ENCODE results near the gene HEMGN.
"Not testable (repeated sequence)": the region's sequence is repeated elsewhere in the genome, so short reads cannot be mapped to it uniquely, and the experiment has no call there.

The HEMGN gene

GRCh38 chr9:97966493-97966892, 28.5 kb upstream of the HEMGN start:
- in situ Hi-C loops (cut with MboI; ENCODE audit: low sequenced_read_pairs), result no loop called here

GRCh38 chr9:97964901-97965300, 26.9 kb upstream of the HEMGN start:
- in situ Hi-C loops (cut with MboI; ENCODE audit: low sequenced_read_pairs), result no loop called here

- in situ Hi-C loops (cut with MboI; ENCODE audit: low sequenced_read_pairs), result no loop called here
Measured at GRCh38 chr9:97963232-97963631, 25.3 kb upstream of the HEMGN start.

GRCh38 chr9:97962575-97962974, 24.6 kb upstream of the HEMGN start:
- in situ Hi-C loops (cut with MboI; ENCODE audit: low sequenced_read_pairs), result no loop called here

- in situ Hi-C loops (cut with MboI; ENCODE audit: low sequenced_read_pairs), result no loop called here
Measured at GRCh38 chr9:97962136-97962535, 24.2 kb upstream of the HEMGN start.

- in situ Hi-C loops (cut with MboI; ENCODE audit: low sequenced_read_pairs), result no loop called here
Measured at GRCh38 chr9:97961361-97961760, 23.4 kb upstream of the HEMGN start.

GRCh38 chr9:97960678-97961328, 22.8 kb upstream of the HEMGN start:
- in situ Hi-C loops (cut with MboI; ENCODE audit: low sequenced_read_pairs), result not testable (repeated sequence)

- in situ Hi-C loops (cut with MboI; ENCODE audit: low sequenced_read_pairs), result no loop called here
Measured at GRCh38 chr9:97959585-97959984, 21.6 kb upstream of the HEMGN start.

GRCh38 chr9:97958812-97959511, 21.0 kb upstream of the HEMGN start:
- in situ Hi-C loops (cut with MboI; ENCODE audit: low sequenced_read_pairs), result no loop called here

- in situ Hi-C loops (cut with MboI; ENCODE audit: low sequenced_read_pairs), result no loop called here
Measured at GRCh38 chr9:97956331-97956730, 18.4 kb upstream of the HEMGN start.

GRCh38 chr9:97954550-97954989, 16.6 kb upstream of the HEMGN start:
- in situ Hi-C loops (cut with MboI; ENCODE audit: low sequenced_read_pairs), result no loop called here

GRCh38 chr9:97950873-97951272, 12.9 kb upstream of the HEMGN start:
- in situ Hi-C loops (cut with MboI; ENCODE audit: low sequenced_read_pairs), result not testable (repeated sequence)

- in situ Hi-C loops (cut with MboI; ENCODE audit: low sequenced_read_pairs), result not testable (repeated sequence)
Measured at GRCh38 chr9:97947094-97947493, 9.1 kb upstream of the HEMGN start.

GRCh38 chr9:97945470-97945869, 7.5 kb upstream of the HEMGN start:
- in situ Hi-C loops (cut with MboI; ENCODE audit: low sequenced_read_pairs), result not testable (repeated sequence)

- in situ Hi-C loops (cut with MboI; ENCODE audit: low sequenced_read_pairs), result no loop called here
Measured at GRCh38 chr9:97944612-97945011, 6.6 kb upstream of the HEMGN start.

- in situ Hi-C loops (cut with MboI; ENCODE audit: low sequenced_read_pairs), result no loop called here
Measured at GRCh38 chr9:97943308-97943855, 5.4 kb upstream of the HEMGN start.

- in situ Hi-C loops (cut with MboI; ENCODE audit: low sequenced_read_pairs), result no loop called here
Measured at GRCh38 chr9:97941323-97941722, 3.4 kb upstream of the HEMGN start.

- in situ Hi-C loops (cut with MboI; ENCODE audit: low sequenced_read_pairs), result no loop called here
Measured at GRCh38 chr9:97940741-97941140, 2.8 kb upstream of the HEMGN start.

- in situ Hi-C loops (cut with MboI; ENCODE audit: low sequenced_read_pairs), result no loop called here
Measured at GRCh38 chr9:97940233-97940632, 2.3 kb upstream of the HEMGN start.

- in situ Hi-C loops (cut with MboI; ENCODE audit: low sequenced_read_pairs), result no loop called here
Measured at GRCh38 chr9:97936998-97937397, 974 bp downstream of the HEMGN start.

GRCh38 chr9:97935276-97935675, 2.7 kb downstream of the HEMGN start:
- in situ Hi-C loops (cut with MboI; ENCODE audit: low sequenced_read_pairs), result no loop called here

All from HL-60/S4 treated with retinoic acid at 250 ng/mL for 4 days and 3 days (cell line).